ENCODE data around the gene MISP.

MISP gene

DNA sequence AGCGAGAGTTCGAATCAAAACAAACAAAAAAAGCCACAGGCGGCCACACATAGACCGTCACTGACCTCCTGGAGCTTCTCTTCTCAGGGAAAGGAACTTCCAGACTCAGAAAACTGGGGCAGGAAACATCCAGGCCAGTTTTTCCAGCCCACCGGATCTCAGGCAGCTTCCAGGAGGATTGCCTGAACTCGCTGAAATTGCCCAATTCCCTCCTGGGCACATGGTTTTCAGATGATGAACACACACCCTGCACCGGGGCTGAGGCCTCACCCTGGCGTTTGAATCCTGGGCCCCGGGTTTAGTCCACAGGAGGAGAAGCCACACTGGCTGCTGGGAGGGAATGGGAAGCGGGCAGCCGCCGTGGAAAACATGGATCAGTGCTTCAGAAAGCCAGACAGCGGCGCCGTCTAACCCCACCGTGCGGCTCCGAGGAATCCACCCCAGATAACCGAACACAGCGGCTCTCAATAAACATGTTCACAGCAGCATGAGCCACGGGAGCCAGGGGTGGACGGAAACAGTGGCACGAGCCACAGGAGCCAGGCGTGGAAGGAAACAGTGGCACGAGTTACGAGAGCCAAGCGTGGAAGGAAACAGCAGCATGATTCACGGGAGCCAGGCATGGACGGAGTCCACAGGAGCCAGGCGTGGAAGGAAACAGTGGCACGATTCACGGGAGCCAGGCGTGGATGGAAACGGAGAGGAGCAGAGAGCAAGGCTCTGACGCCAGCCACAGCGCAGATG, 28.2 kb downstream of the MISP start:
- no peak for DNase-seq

DNA sequence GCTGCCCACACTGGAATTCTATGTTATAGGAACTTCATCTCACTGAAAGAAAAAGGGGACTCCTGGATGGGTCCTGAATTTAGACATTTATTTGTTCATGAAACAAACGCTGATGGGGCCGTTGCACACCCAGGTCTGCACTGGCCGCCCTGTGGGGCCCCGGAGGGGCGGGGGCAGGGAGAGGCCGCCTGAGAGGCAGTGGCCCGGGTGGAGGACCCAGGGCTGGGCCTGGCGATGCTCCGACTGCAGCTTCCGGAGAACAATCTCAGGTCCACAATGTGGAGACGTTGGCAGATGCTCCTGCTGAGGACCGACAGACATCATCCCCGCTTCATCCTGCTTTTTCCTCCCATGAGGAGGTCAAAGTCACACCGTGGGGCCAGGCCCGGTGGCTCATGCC, 30.0 kb downstream of the MISP start:
- no peak for DNase-seq

DNA sequence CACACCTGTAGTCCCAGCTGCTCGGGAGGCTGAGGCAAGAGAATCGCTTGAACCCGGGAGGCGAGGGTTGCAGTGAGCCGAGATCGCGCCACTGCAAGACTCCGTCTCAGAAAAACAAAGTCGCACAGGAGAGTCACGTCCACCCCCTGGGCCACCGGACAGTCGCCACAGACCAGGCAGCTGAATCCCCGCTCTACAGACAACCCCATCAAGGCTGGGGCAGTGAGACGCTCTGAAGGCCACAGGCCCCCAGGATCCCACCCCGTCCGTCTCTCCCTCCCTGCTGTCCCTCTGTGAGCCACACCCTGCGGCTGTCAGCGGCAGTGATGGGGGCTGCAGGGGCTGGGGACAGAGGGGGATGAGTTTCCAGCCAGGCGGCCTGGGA, 30.9 kb downstream of the MISP start:
- DNase-seq: no peak

DNA sequence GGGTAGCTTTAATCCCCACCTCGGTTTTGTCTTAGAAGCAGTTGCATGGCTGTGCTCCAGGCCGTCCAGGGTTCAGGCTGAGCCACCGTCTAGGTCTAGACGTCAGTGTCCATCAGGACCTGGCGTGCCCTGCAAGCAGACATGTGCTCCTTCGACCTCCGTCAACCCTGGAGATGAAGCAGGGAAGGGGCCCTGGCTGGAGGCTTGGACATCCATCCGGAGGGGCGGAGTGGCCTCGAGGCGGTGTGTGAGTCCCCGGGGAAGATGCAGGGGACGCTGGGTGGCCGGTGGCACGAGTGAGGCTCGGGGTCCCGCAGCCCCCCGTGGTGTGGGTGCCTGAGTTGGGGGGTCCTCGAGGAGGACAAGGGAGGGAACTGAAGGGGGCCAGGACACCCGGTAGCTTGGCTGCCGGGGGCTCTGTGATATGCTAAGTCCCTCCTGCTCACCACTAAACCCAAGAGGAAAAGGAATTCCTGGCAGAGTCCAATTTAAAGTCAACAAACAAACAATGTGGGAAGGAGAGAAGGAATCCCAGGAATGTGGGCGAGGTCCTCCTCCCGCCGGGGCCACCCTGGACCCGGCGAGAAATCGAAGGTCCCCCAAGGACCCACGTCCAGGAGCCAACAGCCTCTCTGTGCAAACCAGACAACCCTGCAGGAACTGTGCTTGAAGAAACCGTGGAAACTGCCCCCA, 31.4 kb downstream of the MISP start:
- no peak for DNase-seq

DNA sequence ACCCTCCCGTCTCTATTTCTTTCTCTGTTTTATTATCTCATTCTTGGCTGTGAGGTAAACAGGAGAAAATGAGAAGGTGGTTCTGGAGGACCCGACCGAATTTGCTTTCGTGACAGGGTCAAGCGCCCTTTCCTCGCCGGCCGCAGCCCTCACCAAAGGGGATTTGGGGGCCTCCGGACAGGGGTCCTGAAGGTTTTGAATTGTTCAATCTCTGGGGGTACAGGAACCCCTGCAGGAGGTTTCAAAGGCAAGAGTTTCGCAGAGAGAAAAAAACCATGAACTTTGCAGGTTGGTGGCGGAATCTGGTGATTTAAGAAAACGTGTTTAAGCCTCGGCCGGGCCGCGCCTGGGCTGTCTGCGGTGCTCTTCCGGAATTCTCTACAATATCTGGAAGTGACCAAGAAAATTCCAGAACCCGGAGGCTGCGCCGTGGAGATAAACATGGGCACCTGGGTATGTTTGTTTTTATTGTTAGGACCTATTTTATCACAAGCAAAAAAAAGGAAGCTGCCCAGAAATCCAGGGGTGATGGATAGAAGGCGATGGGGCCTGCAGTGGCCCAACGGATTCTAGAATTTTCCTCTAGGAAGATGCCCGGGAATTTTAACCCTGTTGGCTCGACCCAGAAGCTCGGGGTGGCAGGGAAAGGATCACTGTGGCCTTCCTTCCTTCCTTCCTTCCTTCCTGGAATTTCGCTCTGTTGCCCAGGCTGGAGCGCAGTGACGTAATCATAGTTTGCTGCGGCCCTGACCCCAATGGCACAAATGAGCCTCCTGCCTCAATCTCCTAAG, 32.2 kb downstream of the MISP start:
- DNase-seq: no peak

DNA sequence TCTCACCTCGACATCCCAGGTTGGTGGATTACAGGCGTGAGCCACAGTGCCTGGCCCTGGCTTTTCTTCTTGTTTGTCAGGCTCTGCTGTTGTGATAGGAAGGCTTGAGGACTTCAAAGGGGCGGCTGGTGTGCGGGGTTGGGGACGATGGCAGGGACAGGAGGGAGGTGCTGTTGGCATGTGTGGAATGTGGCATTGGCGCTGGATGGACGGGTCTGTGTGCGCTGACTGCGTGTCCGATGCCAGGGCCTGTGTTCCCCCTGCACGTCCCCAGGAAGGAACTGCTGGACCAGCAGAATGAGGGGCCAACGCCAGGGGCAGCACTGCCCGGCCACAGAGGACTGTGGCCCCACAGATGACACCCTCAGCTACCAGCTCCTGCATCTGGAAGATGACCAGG, 33.6 kb downstream of the MISP start:
- no peak for DNase-seq

DNA sequence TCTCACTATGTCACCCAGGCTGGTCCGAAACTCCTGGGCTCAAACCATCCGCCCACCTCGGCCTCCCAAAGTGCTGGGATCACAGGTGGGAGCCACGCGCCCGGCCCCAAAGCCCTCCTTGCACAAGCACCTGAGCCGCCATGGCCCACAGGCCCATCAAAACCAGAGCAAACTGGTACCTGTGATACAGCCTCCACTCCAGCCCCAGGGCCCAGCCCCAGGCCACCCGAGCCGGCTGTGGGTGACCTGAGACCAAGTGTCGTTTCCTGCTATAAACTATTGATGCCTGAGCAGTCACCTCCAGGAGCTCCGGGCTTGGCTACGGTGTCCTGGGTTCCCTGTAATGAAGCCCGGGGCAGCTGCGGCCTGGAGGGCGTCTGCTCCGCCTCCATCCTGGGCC, 36.6 kb downstream of the MISP start:
- no peak for DNase-seq

DNA sequence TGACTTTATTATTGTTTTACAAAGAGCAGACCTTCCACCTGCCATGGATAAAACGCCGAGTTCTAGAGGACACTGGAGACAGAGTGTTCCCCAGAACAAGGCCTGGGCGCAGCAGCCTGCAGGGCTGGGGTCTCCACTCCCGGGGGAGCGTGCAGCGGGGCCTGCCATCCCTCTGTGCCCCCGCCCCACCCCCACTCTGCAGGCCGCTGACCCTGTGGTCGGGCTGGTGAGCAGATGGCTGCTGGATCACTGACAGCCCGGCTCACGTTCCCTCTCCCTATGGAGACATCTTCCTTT, 37.7 kb downstream of the MISP start:
- DNase-seq: no peak

DNA sequence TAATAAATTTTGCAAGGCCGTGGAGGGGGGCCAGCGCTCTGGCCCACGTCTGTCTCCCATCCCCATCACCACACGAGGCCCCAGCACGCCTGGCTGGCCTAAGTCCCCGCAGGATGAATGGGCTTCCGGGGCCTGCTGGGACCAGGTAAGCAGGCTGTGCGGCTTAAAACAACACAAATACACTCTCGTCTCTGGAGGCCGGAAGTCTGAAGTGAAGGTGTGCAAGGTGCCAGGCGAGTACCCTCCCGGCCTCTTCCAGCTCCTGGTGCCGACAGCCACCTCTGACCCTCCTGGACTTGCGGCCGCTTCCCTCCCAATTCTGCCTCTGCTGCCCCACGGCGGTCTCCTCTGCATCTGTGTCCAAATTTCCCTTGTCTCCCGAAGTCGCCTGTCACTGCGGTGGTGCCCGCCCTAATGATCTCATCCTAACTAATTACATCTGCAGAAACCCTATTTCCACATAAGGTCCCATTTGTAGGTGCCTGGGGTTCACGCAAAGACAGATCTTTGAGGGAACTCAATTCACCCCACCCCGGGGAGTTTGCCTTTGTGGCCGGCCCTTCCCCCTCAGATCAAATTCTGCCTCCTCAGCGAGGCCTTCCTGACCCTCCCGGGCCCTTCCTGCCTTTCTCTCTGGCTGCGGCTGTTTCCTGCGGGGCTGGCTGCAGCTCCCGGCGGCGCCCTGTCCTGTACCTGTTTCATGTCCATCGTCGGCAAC, 38.2 kb downstream of the MISP start:
- DNase-seq: no peak

DNA sequence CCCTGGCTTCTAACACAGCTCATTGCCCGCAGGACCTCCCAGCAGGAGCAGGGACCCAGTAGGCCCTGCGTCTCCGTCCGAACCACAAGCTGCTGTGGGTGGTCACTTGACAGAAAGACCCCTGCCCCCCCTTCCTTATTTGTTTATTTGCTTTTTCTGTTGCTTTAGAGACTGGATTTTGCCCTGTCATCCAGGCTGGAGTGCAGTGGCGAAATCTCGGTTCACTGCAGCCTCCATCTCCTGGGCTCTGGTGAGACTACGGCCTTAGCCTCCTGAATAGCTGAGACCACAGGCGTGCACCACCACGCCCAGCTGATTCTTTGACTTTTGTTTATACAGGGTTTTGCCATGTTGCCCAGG, 38.8 kb downstream of the MISP start:
- DNase-seq: no peak

DNA sequence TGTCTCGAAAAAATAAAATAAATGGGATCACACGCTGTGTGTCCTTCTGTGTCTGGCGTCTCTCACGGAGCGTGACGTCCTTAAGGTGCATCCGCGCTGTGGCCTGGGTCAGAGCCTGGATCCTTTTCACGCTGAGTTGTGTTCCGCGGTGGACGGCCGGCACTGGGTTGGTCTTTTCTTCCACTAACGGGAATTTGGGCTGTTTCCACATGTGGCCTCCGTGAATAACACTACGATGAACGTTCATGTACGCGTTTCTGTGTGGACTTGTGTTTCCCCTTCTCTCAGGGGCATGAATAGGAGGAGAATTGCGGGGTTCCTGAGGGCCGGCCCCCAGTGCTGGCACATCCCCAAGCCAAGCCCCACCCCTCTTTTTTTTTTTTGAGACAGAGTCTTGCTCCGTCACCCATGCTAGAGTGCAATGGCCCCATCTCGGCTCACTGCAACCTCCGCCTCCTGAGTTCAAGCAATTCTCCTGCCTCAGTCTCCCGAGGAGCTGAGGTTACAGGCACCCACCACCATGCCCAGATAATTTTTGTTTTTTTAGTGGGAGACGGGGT, 40.2 kb downstream of the MISP start:
- no peak for DNase-seq

DNA sequence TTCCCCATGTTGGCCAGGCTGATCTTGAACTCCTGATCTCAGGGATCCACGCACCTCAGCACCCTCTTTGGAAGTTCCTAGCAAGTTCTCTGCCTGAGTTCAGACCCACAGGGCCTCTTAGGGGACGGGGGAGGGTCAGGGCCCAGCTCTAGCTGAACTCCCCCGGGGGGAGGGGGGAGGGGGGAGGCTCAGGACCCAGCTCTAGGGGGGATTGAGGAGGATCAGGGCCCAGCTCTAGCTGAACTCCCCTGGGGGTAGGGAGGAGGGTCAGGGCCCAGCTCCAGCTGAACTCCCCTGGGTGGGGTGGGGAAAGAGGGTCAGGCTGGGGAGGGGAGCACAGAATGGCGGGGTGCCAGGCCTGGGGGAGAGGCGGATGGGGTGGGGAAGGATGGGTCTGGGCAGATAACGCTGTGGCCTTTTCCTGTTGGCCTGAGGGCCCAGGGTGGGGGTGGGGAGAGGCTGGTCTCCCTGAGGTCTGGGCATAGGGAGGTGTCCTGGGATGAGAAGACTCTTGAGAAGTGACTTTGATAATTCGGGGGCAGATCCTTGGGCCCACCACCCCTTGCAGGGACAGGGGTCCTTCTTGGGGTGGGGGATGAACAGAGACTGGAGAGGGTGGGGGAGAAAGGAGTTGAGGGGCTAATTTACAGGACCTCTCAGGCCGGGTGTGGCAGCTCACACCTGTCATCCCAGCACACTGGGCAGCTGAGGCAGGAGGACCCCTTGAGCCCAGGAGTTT, 40.8 kb downstream of the MISP start:
- no peak for DNase-seq

DNA sequence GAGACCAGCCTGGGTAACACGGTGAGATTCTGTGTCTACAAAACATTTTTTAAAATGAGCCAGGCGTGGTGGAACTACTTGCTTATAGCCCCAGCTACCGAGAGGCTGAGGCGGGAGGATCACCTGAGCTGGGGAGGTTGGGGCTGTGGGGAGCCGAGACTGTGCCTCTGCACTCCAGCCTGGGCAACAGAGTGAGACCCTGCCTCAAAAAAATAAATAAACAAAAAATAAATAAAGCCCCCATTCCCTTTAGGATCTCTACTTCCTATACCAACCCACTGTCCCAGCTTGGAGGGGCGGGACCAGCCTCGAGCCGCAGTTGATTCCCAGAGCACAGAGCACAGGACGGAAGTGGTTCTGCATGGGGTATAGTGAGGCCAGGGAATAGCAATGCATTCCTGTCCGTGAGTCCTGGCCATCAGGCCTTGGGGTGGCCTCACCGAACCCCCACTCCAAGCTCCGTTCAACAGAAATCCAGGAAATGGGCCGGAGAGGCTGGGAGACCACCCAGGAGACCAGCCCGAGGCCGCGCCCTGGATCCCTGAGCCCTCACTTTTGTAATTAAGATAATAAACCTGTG, 41.5 kb downstream of the MISP start:
- no peak for DNase-seq

DNA sequence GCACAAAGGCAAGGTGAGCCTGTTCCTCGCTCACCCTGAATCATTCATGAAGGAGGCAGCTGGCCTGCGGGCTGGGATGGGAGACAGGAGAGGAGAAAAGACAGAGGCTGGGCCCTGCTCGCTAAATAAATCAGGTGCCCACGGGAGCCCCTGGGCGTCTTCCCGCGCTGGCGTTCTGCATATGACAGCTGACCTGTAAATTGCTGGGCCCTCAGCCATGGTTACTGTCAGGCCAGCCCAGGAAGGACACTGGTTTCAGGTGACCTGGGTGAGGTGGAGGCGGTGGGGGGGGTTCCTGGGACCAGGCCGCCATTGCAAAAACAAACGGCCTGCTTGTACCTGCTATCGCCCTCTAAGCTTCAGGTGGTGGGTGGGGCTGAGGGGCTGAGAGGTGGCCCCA, 42.9 kb downstream of the MISP start:
- no peak for DNase-seq

DNA sequence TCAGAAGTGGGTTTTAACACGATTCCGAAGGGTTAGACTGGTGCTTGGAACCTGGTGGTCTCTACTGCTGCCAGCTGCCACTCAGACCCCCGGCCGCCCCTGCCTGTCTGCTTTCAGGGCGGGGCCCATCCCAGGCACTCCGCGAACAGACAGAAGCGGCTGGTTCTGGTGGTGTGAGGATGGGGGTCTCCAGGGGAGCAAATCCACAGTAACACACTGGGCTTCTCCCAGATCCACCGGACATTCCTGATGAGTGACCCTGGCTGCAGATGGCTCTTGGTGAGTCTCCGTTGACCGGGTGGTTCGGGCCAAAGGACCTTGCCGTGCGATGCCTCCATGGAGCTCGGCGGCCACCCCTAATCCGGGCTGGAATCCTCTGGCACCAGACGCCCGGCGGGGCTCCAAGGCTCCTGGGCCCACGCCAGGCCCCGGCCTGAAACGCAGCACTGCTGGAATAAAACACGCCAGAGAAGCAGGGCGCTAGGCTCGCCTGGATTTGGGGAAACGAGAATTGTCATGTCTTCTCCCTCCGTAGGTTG, 44.2 kb downstream of the MISP start:
- no peak for DNase-seq

DNA sequence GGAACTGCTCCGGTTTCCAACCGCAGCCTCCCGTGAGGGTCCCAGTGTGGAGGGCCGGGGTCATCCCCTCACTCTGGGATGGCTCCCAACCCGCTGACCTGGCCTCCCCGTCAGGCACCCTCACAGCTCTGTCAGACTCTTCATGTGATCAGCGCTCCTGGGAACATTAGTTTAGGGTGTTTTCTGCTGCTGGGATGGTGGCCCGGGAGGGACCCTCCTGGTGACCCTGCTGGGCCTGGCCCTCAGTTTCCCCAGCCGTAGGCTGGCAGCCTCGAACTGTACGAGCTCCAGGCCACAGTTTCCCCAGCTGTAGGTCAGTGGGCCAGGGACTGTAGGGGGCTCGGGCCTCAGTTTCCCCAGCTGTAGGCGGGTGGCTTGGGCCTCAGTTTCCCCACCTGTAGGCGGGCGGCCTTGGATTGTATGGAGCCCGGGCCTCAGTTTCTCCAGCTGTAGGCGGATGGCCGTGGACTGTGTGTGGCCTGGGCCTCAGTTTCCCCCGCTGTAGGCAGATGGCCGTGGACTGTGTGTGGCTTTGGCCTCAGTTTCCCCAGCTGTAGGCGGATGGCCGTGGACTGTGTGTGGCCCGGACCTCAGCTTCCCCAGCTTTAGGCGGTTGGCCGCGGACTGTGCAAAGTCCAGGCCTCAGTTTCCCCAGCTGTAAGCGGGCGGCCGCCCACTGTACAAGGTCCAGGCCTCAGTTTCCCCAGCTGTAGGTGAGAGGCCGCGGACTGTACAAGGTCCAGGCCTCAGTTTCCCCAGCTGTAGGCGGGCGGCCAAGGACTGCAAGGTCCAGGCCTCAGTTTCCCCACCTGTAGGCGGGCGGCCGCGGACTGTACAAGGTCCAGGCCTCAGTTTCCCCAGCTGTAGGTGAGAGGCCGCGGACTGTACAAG, 45.0 kb downstream of the MISP start:
- DNase-seq: no peak

DNA sequence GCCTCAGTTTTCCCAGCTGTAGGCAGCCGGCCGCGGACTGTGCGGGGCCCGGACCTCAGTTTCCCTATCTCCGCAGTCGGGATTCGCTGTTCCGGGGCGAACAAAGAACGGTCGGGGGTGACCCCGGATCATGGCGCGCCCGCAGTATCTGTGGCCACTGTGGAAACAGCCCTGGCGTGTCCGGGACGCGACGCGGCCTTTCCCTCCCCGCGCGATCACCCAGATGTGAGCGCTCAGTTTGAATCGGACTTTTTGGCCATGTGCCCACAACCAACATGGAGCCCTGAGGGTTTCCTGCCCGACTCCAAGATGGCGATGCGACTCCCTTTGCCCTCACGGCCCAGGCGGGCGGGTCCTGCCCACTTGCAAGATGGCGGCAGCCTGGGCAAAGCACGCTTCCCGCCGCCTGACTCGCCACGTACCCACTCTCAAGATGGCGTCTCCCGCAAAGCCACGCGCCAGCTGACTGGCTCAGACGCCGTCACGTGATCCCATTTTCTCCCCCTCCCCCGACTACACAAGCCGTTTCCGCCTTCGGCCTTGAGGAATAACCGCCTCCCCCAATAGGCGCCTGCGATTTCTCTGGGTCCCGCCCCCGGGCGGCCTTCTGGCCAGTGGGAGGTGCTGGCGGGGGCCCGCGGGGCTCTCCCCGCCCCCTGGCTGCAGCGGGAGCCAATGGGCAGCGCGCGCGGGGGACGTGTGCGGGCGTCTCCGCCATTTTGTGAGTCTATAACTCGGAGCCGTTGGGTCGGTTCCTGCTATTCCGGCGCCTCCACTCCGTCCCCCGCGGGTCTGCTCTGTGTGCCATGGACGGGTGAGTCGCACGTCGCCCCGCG, 46.0 kb downstream of the MISP start, which contains the start of gene PTBP1:
Gene PTBP1, plus strand, starts transcription at position 761 of the 836 bp plus-strand sequence. Its CDS starts 46 bp downstream, at position 807.
- peak; percentile 99 for DNase-seq

DNA sequence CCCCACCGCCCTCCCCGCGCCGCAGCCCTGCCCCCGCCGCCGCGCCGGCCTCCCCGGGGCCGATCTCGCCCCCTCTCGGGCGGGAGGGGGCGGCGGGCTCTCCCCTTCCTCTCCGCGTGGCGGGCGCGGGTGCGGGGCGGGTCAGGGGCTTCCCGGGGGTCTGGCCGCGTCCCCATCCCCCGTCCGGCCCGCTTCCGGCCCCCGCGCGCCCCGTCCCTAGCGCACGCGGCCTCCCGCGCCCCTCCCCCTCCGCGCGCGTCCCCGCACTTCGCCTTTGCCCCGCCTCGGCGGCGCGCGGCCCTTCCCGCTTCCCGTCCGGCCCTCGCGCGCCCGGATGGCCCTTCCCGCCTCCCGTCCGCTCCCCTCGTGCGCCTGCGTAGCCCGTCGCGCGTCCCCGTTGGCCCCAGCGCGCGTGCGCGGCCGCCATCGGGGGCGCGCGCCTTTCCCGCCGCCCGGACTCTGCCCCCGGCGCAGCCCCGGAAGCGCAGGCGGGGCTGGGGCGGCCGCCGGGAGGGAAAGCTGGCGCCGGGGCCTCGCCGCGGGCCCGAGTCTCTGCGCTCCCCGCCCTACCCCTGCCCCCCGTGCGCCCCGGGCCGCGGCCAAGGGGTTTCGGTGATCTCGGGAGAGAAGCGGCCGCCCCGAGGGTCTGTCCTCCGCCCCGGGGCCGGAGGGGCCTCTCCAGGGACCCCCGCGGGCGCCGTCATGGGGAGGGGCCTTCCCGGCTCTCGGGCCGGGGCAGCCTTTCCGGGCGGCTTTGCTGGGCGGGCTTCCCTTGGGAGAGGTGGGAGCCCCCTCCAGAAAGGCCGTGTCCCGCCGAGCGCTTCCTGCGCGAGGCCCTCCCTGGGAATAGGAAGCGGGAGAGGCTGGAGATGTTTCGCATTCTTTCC, 46.9 kb downstream of the MISP start:
- peak; percentile 90 for DNase-seq
